ENCODE data around the gene ZNF598. TPM values are rescaled to one million over a fixed set of nuclear protein-coding genes. Genes with fewer than 3 reads are reported as not detected.

The ZNF598 gene
- total RNA-seq, 4 donors from 2014 or later: 31.3 to 56.1 (median 40.9) TPM

DNA sequence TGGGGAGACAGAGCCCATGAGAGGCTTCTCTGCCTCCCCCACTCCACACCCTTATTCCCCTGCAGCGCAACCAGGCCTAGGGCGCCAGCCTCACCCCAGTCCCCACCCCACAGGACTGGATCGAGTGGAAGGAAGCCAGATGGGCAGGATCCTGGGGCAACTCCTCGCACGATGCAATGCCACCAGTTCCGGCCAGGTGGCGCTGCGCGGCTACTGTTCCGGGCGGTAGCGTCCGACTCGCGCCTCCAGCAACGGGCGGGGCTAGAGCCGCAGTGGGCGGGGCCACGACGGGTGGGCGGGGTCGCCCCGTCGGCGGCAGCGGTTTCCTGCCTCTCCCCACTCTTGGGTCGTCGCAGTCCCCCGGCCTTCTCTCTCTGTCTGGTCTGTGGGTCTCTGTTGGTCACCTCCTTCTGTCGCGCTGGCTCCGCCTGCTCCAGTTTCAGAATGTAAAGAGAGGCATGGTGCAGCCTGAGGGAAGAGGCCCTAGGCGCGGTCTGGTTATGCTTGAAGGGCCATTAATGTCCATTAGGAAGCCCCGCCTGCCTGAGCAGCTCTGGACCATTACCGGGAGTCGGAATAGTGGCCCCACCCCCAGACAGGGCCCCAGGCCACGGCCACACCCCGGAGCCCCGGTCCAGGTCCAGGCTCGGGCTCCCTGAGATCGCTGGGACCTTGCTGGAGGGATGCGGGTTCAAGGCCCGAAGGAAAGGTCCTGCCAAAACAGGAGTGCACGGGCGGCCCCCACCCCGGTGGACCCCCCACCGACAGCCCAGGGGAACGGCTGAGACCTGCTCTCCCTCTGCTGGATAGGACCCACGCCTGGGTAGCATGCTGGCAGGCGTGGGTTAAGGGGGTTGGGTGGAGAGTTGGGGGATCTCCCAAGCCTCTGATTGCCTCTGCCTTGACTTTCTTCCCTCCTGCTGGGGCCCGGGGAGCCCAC lies 13.7 kb upstream of the ZNF598 start:
- H3K27me3 ChIP-seq: peaks cover 3 to 51% (median 11%) of the 10 kb centered on the region in 4 donors
- H3K4me3 ChIP-seq: peak overlapping the region in 3 of 4 donors; percentile 31 to 61 (median 32)
- WGBS, 2 donors: 24 to 42% methylated on average over 1 to 11 of the region's 53 CpGs
- DNase-seq: peak; percentile 39
- no peaks in the 10 kb centered on the region for H3K9me3 ChIP-seq
- intact Hi-C loops (cut with DNase I): loop anchor here (5.0 kb wide), 1 partner anchor 119 kb away; no protein-coding TSS in a partner anchor
- TF ChIP-seq, protein P1, sequence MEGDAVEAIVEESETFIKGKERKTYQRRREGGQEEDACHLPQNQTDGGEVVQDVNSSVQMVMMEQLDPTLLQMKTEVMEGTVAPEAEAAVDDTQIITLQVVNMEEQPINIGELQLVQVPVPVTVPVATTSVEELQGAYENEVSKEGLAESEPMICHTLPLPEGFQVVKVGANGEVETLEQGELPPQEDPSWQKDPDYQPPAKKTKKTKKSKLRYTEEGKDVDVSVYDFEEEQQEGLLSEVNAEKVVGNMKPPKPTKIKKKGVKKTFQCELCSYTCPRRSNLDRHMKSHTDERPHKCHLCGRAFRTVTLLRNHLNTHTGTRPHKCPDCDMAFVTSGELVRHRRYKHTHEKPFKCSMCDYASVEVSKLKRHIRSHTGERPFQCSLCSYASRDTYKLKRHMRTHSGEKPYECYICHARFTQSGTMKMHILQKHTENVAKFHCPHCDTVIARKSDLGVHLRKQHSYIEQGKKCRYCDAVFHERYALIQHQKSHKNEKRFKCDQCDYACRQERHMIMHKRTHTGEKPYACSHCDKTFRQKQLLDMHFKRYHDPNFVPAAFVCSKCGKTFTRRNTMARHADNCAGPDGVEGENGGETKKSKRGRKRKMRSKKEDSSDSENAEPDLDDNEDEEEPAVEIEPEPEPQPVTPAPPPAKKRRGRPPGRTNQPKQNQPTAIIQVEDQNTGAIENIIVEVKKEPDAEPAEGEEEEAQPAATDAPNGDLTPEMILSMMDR (IDR thresholded peaks at IDR 0.05): peak; percentile 96 to 100 (median 99)
- TF ChIP-seq POLR2A (IDR thresholded peaks at IDR 0.05): peak in 1 of 4 donors; percentile 28
- no peaks in the 10 kb centered on the region for H3K36me3 ChIP-seq
- H3K27ac ChIP-seq: peak overlapping the region; percentile 29 to 85 (median 78)
- peaks cover 37 to 73% (median 48%) of the 10 kb centered on the region in 3 donors for H3K4me1 ChIP-seq

DNA sequence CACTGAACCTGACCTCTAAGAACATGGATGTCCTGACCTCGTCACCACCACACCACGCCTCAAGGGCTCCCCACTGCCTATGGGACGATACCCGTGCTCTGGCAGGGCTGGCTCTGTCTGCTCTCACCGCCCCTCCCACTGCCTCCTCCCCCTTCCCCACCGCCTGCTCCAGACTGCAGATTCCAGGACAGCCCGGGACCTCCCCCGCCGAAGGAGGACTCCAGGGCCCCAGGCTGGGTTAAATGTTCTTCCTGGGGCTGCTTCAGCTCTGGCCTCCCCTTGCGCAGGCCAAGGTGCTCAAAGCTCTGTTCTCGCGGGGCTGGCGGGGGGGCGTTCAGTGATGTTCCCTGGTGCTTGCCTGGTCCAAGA lies 13.1 kb upstream of the ZNF598 start:
- H3K4me3 ChIP-seq: peak overlapping the region in 3 of 4 donors; percentile 31 to 61 (median 32)
- H3K27me3 ChIP-seq: peaks cover 3 to 57% (median 11%) of the 10 kb centered on the region in 4 donors
- intact Hi-C loops (cut with DNase I): loop anchor here (5.0 kb wide), 1 partner anchor 120 kb away; no protein-coding TSS in a partner anchor
- H3K9me3 ChIP-seq: no peaks in the 10 kb centered on the region
- peak overlapping the region; percentile 29 to 85 (median 78) for H3K27ac ChIP-seq
- no peaks in the 10 kb centered on the region for H3K36me3 ChIP-seq
- TF ChIP-seq, protein P1 (IDR thresholded peaks at IDR 0.05): no peak
- TF ChIP-seq POLR2A (IDR thresholded peaks at IDR 0.05): no peak
- 0 to 10% methylated on average over 1 to 2 of the region's 14 CpGs for WGBS, 2 donors
- DNase-seq: no peak
- H3K4me1 ChIP-seq: peaks cover 32 to 67% (median 41%) of the 10 kb centered on the region in 3 donors

DNA sequence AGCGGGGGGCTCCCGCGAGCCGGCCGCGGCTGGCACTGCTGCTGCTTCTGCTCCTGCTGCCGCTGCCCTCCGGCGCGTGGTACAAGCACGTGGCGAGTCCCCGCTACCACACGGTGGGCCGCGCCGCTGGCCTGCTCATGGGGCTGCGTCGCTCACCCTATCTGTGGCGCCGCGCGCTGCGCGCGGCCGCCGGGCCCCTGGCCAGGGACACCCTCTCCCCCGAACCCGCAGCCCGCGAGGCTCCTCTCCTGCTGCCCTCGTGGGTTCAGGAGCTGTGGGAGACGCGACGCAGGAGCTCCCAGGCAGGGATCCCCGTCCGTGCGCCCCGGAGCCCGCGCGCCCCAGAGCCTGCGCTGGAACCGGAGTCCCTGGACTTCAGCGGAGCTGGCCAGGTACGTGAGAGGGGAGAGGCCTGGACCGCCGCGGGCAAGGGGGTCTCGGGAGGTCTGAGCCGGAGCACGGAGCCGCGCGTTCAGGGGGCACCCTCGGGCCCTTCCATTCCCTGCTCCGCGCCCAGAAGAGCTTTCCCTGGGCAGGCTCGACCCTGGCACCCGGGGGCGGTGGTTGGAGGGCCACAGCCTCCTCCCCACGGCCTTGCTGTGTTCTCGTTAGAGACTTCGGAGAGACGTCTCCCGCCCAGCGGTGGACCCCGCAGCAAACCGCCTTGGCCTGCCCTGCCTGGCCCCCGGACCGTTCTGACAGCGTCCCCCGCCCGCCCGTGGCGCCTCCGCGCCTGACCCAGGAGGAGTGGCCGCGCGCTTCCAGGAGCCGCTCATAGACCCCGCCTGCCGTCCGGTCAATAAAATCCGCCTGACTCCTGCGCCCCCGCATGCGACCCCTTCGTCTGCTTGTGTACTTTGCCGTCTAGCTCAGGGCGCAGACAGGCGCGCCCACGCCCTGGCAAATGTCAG lies 10.6 kb upstream of the ZNF598 start:
- no peak for DNase-seq
- Histone ChIP-seq H3K9me3 (no peaks in the 10 kb centered on the region), H3K27ac (no peak overlapping the region), H3K27me3 (peaks cover 3 to 62% (median 11%) of the 10 kb centered on the region in 4 donors), H3K4me3 (peak overlapping the region in 2 of 4 donors; percentile 21 to 50), H3K36me3 (no peaks in the 10 kb centered on the region), H3K4me1 (peaks cover 31 to 53% (median 32%) of the 10 kb centered on the region in 3 donors)
- intact Hi-C loops (cut with DNase I): loop anchor here (5.0 kb wide), 1 partner anchor 122 kb away; no protein-coding TSS in a partner anchor
- WGBS, 2 donors: 1 to 2% methylated on average over 14 to 38 of the region's 96 CpGs
- TF ChIP-seq POLR2A (IDR thresholded peaks at IDR 0.05): no peak
- TF ChIP-seq, protein P1 (IDR thresholded peaks at IDR 0.05): no peak

DNA sequence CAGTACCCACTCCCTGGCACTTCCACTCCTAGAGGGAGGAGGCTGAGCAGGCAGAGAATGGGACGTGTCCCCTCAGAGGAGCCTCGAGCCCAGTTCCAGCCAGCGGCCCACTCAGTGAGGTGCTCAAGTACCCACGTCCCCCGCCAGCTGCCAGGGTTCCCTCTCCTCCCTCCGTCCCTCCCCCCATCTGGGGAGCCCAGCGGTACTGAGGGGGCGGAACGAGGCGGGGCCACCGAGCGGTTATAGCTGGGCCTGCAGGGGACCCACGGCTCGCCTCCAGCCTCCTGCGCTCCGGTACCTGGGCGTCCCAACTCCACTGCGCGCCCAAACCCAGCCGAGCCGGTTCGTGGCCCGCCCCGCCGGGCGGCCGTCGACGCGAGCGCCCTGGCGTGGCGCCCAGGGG lies 9.9 kb upstream of the ZNF598 start, which contains the start of gene NPW:
TSS of gene NPW (plus strand) at position 268 of the 403 bp plus-strand sequence.
- intact Hi-C loops (cut with DNase I): no loop called here
- Histone ChIP-seq H3K27me3 (peaks cover 3 to 62% (median 11%) of the 10 kb centered on the region in 4 donors), H3K27ac (no peak within 1 kb of the TSS), H3K4me1 (peaks cover 31 to 57% (median 32%) of the 10 kb centered on the region in 3 donors), H3K9me3 (no peaks in the 10 kb centered on the region), H3K4me3 (peak within 1 kb of the TSS in 2 of 4 donors; percentile 21 to 50), H3K36me3 (no peaks in the 10 kb centered on the region)
- no peak for TF ChIP-seq POLR2A (IDR thresholded peaks at IDR 0.05)
- TF ChIP-seq, protein P1 (IDR thresholded peaks at IDR 0.05): no peak
- no peak for DNase-seq
- 0% methylated on average over 4 of the region's 33 CpGs; no CpG with 5 or more reads in 1 of the 2 donors for WGBS, 2 donors
